ENCODE data around the gene HSPA4L. TPM values are rescaled to one million over a fixed set of nuclear protein-coding genes. Genes with fewer than 3 reads are reported as not detected.

The HSPA4L gene
- total and polyA plus RNA-seq, 2 of the 4 experiments (the other 2 are of a cell fraction), result 0.84 to 2.3 TPM

GRCh38 chr4:127809173-127809800, 27.2 kb downstream of the HSPA4L start:
- Histone ChIP-seq H3K27me3 (ENCODE audit: control insufficient read depth, insufficient read depth, low read length) (no peaks in the 10 kb centered on the region), H3K79me1 (ENCODE audit: low read depth in 1 of 2, low read length in 2 of 2) (no peaks in the 10 kb centered on the region), H3K18ac (ENCODE audit: low read depth, low read length) (no peak overlapping the region), H3K23ac (ENCODE audit: low read depth, low read length) (no peak overlapping the region), H3K9me3 (ENCODE audit: control insufficient read depth, insufficient read depth, low read length) (no peaks in the 10 kb centered on the region), H3K9ac (ENCODE audit: low read depth, low read length) (no peak overlapping the region), H2BK15ac (ENCODE audit: low read depth, low read length) (no peak overlapping the region), H2AK9ac (replicated peaks; ENCODE audit: low read depth, low read length, poor library complexity) (no peak overlapping the region), H3K14ac (replicated peaks; ENCODE audit: low read depth, low read length) (no peak overlapping the region), H4K8ac (ENCODE audit: low read depth in 2 of 2, low read length in 2 of 2) (no peak overlapping the region), H2AK5ac (ENCODE audit: low read depth, low read length) (no peak overlapping the region), H3K4me2 (ENCODE audit: low read depth, low read length) (no peak overlapping the region), H3K36me3 (ENCODE audit: control insufficient read depth, insufficient read depth, low read length) (no peaks in the 10 kb centered on the region), H2BK20ac (ENCODE audit: low read depth, low read length) (no peak overlapping the region), H3K27ac (ENCODE audit: insufficient read depth, low read length) (no peak overlapping the region), H2BK5ac (ENCODE audit: low read depth, low read length, poor library complexity, severe bottlenecking) (no peak overlapping the region), H4K20me1 (ENCODE audit: insufficient read depth, low read length) (no peaks in the 10 kb centered on the region), H4K91ac (ENCODE audit: insufficient read depth, low read depth, low read length) (no peak overlapping the region), H3K4ac (ENCODE audit: low read depth, low read length) (no peak overlapping the region), H3K4me1 (ENCODE audit: control insufficient read depth, insufficient read depth, low read length) (no peaks in the 10 kb centered on the region), H3K9me1 (ENCODE audit: insufficient read depth, low read length) (0 out of 2 replicates have a peak, but pooled peaks cover 4% of the 10 kb centered on the region), H3K4me3 (ENCODE audit: insufficient read depth, low read depth, low read length) (no peak overlapping the region), H2AFZ (replicated peaks; ENCODE audit: low read length, poor library complexity) (no peak overlapping the region), H3K56ac (ENCODE audit: extremely low read depth, insufficient read depth, low read length) (no peak overlapping the region), H4K5ac (ENCODE audit: low read depth, low read length) (no peak overlapping the region), H2BK120ac (ENCODE audit: low read depth, low read length) (no peak overlapping the region)
- peak; percentile 29 for DNase-seq
- TF ChIP-seq USF2 (IDR thresholded peaks at IDR 0.05; ENCODE audit: low read depth, low read length), result no peak
- TF ChIP-seq CTCF (conservative IDR thresholded peaks at IDR 0.05; ENCODE audit: low read depth, low read length), result peak; percentile 25; the same call in 1 of the 2 replicates
- no peak for TF ChIP-seq MXI1 (IDR thresholded peaks at IDR 0.05; ENCODE audit: borderline replicate concordance, low read depth, low read length)
- TF ChIP-seq ELK1 (IDR thresholded peaks at IDR 0.05; ENCODE audit: borderline replicate concordance, low read depth, low read length), result no peak
- TF ChIP-seq RAD21 (IDR thresholded peaks at IDR 0.05; ENCODE audit: low read length), result peak; percentile 27; the same call in 1 of the 2 replicates
- POLR2A ChIA-PET (ENCODE audit: unreplicated experiment), result no interaction called here
- dilution Hi-C loops (cut with HindIII; ENCODE audit: low sequenced_read_pairs, unreplicated experiment), result no loop called here
- in situ Hi-C loops (cut with MboI; ENCODE audit: low sequenced_read_pairs), result no loop called here
- BruUV-seq (replicated peaks), result no TSS peak
- peak; percentile 60 for ATAC-seq (ENCODE audit: low read depth)
- WGBS, 2 experiments (ENCODE audit: extremely low coverage in 2 of 2, insufficient read length in 1 of 2), result 40% methylated on average over 1 of the region's 6 CpGs; no CpG with 5 or more reads in 1 of the 2 experiments
- intact Hi-C loops (cut with micrococcal nuclease), result loop anchor here (5.0 kb wide), 1 partner anchor 73 kb away; the partner anchor contains the start of gene PLK4
- CTCF ChIA-PET, result interaction anchor here (0.5 kb wide), 1 partner anchor 10 kb away, joined by 5 read pairs; no protein-coding TSS in a partner anchor
